Natural killer cell treated with Interleukin-12 subunit alpha and Interleukin-12 subunit beta and Interleukin-15 and Interleukin-18, amount 100 ng/mL, for 72 hours (primary cell): ENCODE data around the gene TOB1. TPM values are rescaled to one million over a fixed set of nuclear protein-coding genes. Genes with fewer than 3 reads are reported as not detected.

Source experiments
- ATAC-seq, 2 donors: fragments of 150-1000 bp; cut with Tn5 transposase in 1 of 2; sonication (Bioruptor Pico), chemical (Tn5 transposase) in 1 of 2; 2 replicates each; pipeline ENCODE4 v1.10.0; 2021
- DNase-seq: peaks from one replicate; pipeline ENCODE4 v3.0.0; 2022; ENCODE audit warnings: low spot score
- H3K27ac Mint-ChIP-seq, 2 donors: 1 replicate in 1 of 2; 2 replicates in 1 of 2; pipeline ENCODE4 v1.8.0; 2022; ENCODE audit warnings: mixed read lengths in 2 of 2, mild to moderate bottlenecking in 1 of 2, moderate library complexity in 1 of 2
- H3K27me3 Mint-ChIP-seq, 2 donors: 1 replicate in 1 of 2; 2 replicates in 1 of 2; pipeline ENCODE4 v1.8.0; 2022; ENCODE audit warnings: mixed read lengths in 2 of 2
- H3K36me3 Mint-ChIP-seq: one replicate; pipeline ENCODE4 v1.8.0; 2022; ENCODE audit warnings: mixed read lengths
- H3K4me1 Mint-ChIP-seq, 2 donors: 1 replicate in 1 of 2; 2 replicates in 1 of 2; pipeline ENCODE4 v1.8.0; 2022; ENCODE audit warnings: low read depth in 2 of 2, mixed read lengths in 2 of 2, mild to moderate bottlenecking in 1 of 2
- H3K4me3 Mint-ChIP-seq: one replicate; pipeline ENCODE4 v1.8.0; 2022; ENCODE audit warnings: mixed read lengths
- H3K9me3 Mint-ChIP-seq: 2 replicates; pipeline ENCODE4 v1.8.0; 2022; ENCODE audit warnings: mixed read lengths
- total RNA-seq, 2 donors: library from RNA; stranded (reverse); gene quantifications; one replicate each; pipeline ENCODE4 v1.2.3, GENCODE V29; 2022

The TOB1 gene
- total RNA-seq, 2 donors from 2014 or later = 12.1 to 30.7 TPM

DNA sequence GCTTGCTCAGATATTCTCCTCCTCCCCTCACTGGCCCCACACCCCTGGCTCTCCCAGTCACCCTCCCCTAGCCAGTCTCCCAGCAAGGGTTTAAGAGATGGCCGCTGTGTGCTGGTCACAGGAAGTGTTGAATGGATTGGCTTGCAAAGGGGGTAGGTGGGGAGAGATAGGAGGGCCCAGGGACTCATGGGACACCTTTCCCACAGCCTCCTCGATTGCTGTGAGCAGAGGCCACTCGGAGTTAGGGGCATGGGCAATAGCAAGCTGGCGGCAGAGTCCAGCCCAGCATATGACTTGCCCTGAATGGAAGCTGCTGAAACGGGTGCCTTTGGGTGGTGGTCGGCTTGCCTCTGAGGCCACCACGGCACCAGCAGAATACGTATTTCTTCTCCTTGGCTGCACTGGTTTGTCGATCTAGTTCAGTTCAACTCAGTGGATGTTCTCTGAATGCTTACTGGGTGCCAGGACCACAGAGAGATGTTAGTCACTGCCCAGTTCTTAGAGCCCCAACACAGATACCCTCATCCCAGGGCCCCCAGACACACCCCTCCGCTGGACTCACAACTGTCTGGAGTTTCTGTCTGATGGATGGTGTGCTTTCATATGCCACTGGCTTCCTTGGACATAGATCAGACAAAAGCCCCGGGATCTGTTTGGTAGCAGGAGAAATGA is 24.7 kb downstream of the TOB1 start:
- Mint-ChIP-seq H3K27me3 (no peaks in the 10 kb centered on the region), H3K36me3 (no peaks in the 10 kb centered on the region), H3K4me3 (no peak overlapping the region), H3K4me1 (no peaks in the 10 kb centered on the region), H3K27ac (no peak overlapping the region), H3K9me3 (no peaks in the 10 kb centered on the region)
- DNase-seq (no peak), ATAC-seq (no peak)

GRCh38 chr17:50840311-50840851 is 25.8 kb downstream of the TOB1 start:
- Mint-ChIP-seq H3K9me3 (no peaks in the 10 kb centered on the region), H3K36me3 (no peaks in the 10 kb centered on the region), H3K4me3 (no peak overlapping the region), H3K27me3 (peaks cover 0 to 3% of the 10 kb centered on the region in 2 donors), H3K27ac (no peak overlapping the region), H3K4me1 (no peaks in the 10 kb centered on the region)
- ATAC-seq = no peak
- DNase-seq = no peak

GRCh38 chr17:50839591-50840310 is 26.4 kb downstream of the TOB1 start:
- peaks cover 0 to 5% of the 10 kb centered on the region in 2 donors for H3K27me3 Mint-ChIP-seq
- no peak overlapping the region for H3K4me3 Mint-ChIP-seq
- no peaks in the 10 kb centered on the region for H3K9me3 Mint-ChIP-seq
- no peak for ATAC-seq
- no peak overlapping the region for H3K27ac Mint-ChIP-seq
- H3K4me1 Mint-ChIP-seq = no peaks in the 10 kb centered on the region
- no peak for DNase-seq
- H3K36me3 Mint-ChIP-seq = no peaks in the 10 kb centered on the region

DNA sequence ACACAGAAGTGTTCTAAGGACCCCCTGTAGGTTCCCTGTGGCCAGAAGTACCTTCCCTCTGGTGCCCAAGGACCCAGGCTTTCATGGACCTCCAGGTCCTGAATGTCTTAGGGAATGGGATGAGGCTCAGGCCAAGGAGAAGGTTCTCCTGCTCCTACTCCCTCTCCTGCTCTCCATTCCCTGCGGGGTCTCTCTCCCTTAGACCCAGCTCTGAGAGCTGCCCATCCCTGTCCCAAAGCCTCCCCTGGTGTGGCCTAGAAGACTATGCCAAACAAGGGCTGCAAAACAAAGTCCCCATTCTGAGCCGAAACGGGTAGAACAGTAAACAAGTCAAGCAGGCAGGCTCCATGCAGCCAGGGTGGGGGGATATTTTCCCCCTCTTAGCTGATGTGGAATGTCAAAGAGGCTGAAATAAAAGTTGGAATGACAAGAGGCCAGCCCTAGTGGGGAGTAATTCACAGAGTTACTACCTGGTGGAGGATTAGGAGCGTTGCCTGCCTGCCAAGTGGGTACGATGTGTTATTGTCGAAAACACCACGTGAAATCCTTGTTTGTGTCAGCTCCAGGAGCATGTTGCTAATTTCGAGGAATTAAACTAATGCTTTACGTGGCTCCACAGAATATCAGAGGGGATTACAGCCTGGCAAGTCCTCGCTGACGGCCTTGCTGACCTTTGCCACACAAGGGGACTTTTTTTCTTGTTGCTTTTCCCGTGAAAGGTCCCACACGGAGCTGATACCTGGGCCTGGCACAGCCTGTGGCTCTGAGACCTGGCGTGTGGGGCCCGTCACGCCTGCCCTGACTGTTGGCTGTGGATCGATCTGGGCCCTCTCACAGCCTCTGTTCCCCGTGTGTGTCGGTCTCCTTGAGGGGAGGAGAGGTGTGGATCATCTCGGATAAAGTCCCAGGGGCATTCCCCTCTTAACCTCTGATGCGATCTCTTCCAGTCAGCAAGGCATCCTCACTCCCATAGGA is 27.9 kb downstream of the TOB1 start:
- DNase-seq (no peak), ATAC-seq (no peak)
- no peak overlapping the region for H3K27ac Mint-ChIP-seq
- no peaks in the 10 kb centered on the region for H3K4me1 Mint-ChIP-seq
- no peaks in the 10 kb centered on the region for H3K9me3 Mint-ChIP-seq
- no peak overlapping the region for H3K4me3 Mint-ChIP-seq
- no peaks in the 10 kb centered on the region for H3K36me3 Mint-ChIP-seq
- peaks cover 0 to 9% of the 10 kb centered on the region in 2 donors for H3K27me3 Mint-ChIP-seq

DNA sequence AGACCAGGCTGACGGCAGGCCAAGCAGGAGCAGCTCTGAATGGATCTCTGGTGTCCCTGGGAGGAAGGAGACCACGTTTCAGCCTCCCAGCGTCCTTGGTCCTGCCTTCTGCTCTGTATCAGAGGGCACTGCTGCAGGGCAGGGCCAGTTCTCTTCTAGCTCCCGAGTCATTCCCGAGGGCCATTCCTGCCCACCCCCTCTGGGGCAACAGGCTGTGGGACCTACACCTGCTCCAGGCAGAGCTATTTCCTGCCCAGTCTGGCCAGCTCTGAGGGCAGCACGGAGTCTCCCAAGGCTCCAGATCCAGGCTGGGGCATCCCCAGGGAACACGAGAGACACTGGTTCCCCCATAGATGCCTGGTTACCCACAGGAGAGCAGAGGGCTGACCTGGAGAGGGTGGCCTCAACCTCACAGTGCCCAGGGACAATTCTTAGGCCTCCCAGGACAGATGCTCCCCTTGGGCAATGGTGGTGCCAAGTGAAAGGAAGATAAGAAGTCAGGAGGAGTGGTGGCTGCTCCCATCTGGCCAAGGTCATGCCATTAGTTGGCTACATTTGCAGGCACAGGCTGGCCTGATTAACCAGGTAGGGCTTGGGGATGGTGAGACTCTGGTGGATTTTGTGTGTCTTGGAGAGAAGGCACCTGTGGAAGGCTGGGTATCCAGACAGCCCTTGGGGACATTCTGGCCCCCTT is 28.7 kb downstream of the TOB1 start:
- no peaks in the 10 kb centered on the region for H3K36me3 Mint-ChIP-seq
- no peak overlapping the region for H3K4me3 Mint-ChIP-seq
- peaks cover 0 to 9% of the 10 kb centered on the region in 2 donors for H3K27me3 Mint-ChIP-seq
- H3K27ac Mint-ChIP-seq = no peak overlapping the region
- no peak for DNase-seq
- no peaks in the 10 kb centered on the region for H3K4me1 Mint-ChIP-seq
- no peak for ATAC-seq
- no peaks in the 10 kb centered on the region for H3K9me3 Mint-ChIP-seq

GRCh38 chr17:50836826-50837225 is 29.3 kb downstream of the TOB1 start:
- H3K4me1 Mint-ChIP-seq = no peaks in the 10 kb centered on the region

GRCh38 chr17:50835301-50836234 is 30.6 kb downstream of the TOB1 start, which contains the start of gene WFIKKN2:
TSS of gene WFIKKN2 (plus strand) at chr17:50835586. CDS start at chr17:50835938, 352 bp downstream.
- DNase-seq = no peak
- Mint-ChIP-seq H3K36me3 (no peaks in the 10 kb centered on the region), H3K9me3 (no peaks in the 10 kb centered on the region), H3K27ac (no peak within 1 kb of the TSS), H3K27me3 (peaks cover 0 to 13% of the 10 kb centered on the region in 2 donors), H3K4me1 (no peaks in the 10 kb centered on the region), H3K4me3 (no peak within 1 kb of the TSS)
- ATAC-seq = no peak

More at GRCh38 chr17:50836826-50837225, 29.3 kb downstream of the TOB1 start:
- Mint-ChIP-seq H3K27ac (no peak overlapping the region), H3K9me3 (no peaks in the 10 kb centered on the region), H3K4me3 (no peak overlapping the region), H3K36me3 (no peaks in the 10 kb centered on the region), H3K27me3 (peaks cover 0 to 9% of the 10 kb centered on the region in 2 donors)
- ATAC-seq (no peak), DNase-seq (no peak)

DNA sequence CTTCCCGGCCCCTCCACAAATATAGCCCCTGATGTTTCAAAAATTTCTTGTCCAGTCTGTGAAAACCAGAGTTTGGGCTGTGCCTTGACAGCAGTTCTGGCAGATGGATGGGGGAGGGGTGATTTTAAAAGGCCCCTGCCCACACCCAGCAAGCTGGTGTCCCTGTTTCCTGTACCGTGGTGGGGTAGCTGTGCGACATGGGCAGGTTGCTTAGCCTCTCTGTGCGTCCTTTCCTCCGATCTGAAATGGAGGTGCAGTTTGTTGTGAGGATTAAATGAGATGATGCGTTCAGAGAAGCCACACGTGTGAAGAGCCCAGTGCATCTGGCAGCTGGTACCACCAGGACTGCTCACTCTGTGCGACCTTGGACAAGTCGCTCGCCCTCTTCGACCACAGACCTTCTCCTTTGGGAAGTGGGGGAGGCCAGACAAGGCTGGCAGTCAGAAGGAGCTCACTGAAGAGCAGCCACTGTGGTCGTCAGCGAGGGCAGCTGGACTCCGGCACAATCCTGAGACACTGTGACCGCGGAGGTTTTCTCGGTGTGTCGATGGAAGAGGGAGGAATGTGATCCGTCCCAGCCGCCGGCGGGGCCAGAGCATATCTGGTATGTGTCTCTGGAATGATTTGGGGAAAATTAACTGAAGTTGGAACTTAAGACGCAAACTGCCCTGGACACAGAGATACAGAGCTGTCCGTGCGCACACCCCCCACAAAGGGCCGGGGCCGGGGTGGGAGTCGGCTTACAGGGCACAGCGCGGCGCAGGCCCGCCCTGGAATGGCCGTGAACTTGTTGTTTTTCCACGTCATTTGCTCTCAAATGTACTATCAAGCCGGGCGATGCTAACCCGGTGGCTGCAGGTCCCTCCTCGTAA is 31.5 kb downstream of the TOB1 start:
- H3K4me1 Mint-ChIP-seq = no peaks in the 10 kb centered on the region
- no peak for DNase-seq

GRCh38 chr17:50833510-50834428 is 32.4 kb downstream of the TOB1 start:
- DNase-seq = no peak
- H3K4me3 Mint-ChIP-seq = no peak overlapping the region
- H3K27me3 Mint-ChIP-seq = peaks cover 0 to 20% of the 10 kb centered on the region in 2 donors
- no peaks in the 10 kb centered on the region for H3K36me3 Mint-ChIP-seq
- H3K27ac Mint-ChIP-seq = no peak overlapping the region
- no peak for ATAC-seq
- no peaks in the 10 kb centered on the region for H3K9me3 Mint-ChIP-seq
- H3K4me1 Mint-ChIP-seq = no peaks in the 10 kb centered on the region

More for the DNA sequence above, 31.5 kb downstream of the TOB1 start:
- no peaks in the 10 kb centered on the region for H3K9me3 Mint-ChIP-seq
- no peak overlapping the region for H3K4me3 Mint-ChIP-seq
- H3K36me3 Mint-ChIP-seq = no peaks in the 10 kb centered on the region
- peaks cover 0 to 13% of the 10 kb centered on the region in 2 donors for H3K27me3 Mint-ChIP-seq
- no peak for ATAC-seq
- no peak overlapping the region for H3K27ac Mint-ChIP-seq

DNA sequence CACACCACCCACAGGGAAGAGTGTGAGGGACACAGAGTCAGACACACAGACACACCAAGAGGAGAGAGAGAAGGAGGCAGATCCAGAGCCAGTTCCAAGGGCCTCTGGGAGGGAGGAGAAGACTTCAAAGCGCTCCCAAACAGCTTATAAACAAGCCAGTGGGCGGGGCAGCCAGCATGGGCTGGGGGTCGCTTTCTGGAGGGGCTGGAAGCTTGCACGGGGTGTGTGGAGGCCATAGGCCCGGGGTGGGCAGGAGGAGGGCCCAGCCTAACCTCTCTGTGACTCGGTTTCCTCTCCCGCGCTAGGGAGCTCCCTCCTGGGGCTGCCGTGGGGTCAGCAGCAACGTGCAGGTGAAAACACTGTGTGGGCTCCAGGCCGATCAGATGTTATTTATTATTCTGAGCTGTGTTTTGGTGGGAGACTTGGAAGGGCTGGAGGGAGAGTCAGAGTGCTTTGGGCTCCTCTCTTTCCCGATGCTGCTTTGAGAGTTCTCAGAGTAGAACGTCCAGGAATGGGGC is 33.2 kb downstream of the TOB1 start:
- DNase-seq (no peak), ATAC-seq (no peak)
- H3K36me3 Mint-ChIP-seq = no peaks in the 10 kb centered on the region
- H3K9me3 Mint-ChIP-seq = no peaks in the 10 kb centered on the region
- peaks cover 0 to 20% of the 10 kb centered on the region in 2 donors for H3K27me3 Mint-ChIP-seq
- no peaks in the 10 kb centered on the region for H3K4me1 Mint-ChIP-seq
- no peak overlapping the region for H3K27ac Mint-ChIP-seq
- H3K4me3 Mint-ChIP-seq = no peak overlapping the region
